Brain pericyte (primary cell): ENCODE results near the gene ZNF420.
A peak's percentile ranks its signal among the peaks of the same experiment; 100 is the strongest.

Experiments
- DNase-seq: peaks from one replicate; pipeline ENCODE4 v3.0.0-alpha.2; 2012; ENCODE audit warnings: low read depth, low spot score

Gene ZNF420

DNA sequence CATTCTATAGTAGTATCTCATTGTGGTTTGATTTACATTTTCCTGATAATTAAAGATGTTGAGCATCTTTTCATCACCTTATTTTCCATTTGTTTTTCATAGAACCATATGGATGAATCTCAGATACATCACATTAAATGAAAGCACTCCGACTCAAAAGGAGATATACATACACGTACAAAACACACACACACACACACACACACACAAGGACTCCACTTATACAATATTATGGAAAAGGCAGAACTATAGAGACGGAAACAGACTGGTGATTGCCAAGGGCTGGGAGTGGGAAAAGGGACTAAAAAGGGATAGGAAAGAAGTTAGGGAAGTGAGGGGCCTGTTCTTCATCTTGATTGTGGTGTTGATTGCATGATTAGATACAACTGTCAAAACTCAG is 70.0 kb downstream of the ZNF420 start:
- DNase-seq = no peak

DNA sequence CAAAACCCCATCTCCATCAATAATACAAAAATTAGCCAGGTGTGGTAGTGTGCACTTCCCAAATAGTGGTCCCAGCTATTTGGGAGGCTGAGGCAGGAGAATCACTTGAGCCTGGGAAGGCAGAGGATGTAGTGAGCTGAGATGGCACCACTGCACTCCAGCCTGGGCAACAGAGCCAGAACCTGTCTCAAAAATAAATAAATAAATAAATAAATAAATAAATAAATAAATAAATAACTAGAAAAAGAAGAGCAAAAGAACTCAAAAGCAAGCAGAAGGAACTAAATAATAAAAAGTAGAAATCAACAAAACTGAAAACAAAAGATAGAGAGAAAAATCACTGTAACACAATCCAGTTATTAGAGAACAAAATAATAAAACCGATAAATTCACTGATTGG is 81.9 kb downstream of the ZNF420 start:
- no peak for DNase-seq

- DNase-seq = no peak
Observed at GRCh38 chr19:37165635-37166034, 87.4 kb downstream of the ZNF420 start.

DNA sequence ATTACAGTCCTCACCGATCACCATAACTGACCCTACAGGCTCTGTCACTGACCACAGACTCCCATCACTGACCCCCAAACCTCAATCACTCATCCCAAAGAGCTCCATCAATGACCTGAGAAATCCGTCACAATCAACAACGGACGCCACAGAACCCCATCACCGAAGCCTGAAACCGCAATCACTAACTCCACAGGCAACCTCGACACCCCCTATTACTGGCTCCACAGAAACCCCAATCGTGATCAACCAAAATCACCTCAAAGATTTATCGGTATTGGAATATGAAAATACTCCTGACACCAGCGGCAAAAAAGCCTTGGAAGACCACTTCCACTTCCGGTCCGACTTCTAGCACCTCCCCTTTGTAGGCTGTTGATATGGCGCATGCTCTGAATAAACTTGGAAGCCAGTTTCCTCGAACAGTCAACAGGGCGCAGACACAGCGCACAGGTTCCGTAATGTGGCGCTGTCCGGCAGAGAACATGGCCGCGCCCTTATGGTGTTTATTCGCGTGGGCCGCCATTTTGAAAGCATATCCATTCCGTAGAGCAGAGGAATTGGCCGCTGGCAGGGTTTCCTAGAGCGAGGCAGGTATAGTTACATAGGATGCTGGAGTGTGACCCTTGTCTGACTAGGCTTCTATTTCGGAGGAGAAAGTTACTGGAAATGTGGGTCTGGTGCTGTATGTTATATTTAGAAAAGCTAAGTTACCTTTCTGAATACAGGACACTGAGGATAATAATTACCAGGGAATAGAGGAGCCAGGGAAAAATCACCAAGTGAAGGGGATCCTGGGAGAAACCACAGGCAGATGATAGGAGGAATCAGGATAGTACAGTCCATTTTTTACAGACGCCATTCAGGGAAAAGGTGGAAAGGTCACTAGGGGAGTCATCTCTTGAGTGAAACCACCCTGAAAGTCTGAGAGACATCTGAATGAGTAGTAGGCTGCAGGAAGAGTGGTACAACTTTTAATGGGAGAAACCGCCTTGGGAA is 94.4 kb downstream of the ZNF420 start, which contains the start of gene ZNF585A:
TSS of gene ZNF585A (minus strand) at position 328 of the 999 bp plus-strand sequence. CDS start 2,785 bp downstream, outside the sequence.
- DNase-seq = peak; percentile 93
